ENCODE results near the gene ARFIP1.

GRCh38 chr4:152851226-152851625 lies 71.5 kb downstream of the ARFIP1 start:
- TF ChIP-seq CTCF (IDR thresholded peaks at IDR 0.05) = no peak
- no peak for TF ChIP-seq POLR2A (IDR thresholded peaks at IDR 0.05)
